ENCODE results near the gene PARD3.
A peak's percentile ranks its signal among the peaks of the same experiment; 100 is the strongest.
"Not testable (repeated sequence)": the region's sequence is repeated elsewhere in the genome, so short reads cannot be mapped to it uniquely, and the experiment has no call there.

Gene PARD3

GRCh38 chr10:34709637-34710390 is 105.3 kb downstream of the PARD3 start:
- no peak for FAIRE-seq

DNA sequence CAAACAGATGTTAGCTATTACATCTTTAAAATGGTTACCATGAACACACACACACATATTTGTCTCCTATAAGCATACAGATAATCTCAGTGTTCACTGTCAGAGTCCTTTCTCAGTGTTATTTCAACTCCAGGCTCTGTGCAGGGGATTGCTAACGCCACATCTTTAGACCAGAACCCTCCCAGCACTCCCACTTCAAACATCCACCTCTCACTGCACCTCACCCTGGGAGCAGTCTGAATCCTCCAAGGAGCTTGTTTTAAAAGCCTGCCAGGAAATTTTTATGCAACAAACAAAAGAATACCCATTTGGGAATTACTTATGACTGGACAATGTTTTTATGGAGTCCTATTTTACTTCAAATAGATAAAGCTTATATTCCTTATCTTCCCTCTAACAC is 107.4 kb downstream of the PARD3 start:
- no peak for FAIRE-seq

- FAIRE-seq: not testable (repeated sequence)
Observed at GRCh38 chr10:34706992-34707391, 108.1 kb downstream of the PARD3 start.

DNA sequence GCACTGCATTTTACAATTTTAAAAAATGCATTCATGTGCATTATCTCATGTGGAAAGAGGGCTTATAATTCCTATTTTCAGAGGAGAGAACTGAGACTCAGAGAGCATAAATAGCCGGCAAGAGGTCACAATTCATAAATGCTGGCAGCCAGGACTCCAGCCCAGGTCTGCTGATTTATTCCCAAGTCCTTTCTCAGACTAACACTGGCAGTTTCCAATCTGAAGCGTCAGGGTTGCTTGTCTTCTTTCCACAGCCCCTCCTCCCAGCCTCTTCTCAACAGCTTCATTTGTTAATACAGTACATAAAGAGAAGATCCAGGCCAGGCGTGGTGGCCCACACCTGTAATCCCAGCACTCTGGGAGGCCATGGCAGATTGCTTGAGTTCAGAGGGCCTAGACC is 108.9 kb downstream of the PARD3 start:
- no peak for FAIRE-seq

- FAIRE-seq: no peak
Observed at GRCh38 chr10:34705563-34705962, 109.5 kb downstream of the PARD3 start.

- peak; percentile 65 for FAIRE-seq
Observed at GRCh38 chr10:34704526-34705184, 110.4 kb downstream of the PARD3 start.

- no peak for FAIRE-seq
Observed at GRCh38 chr10:34702982-34703381, 112.1 kb downstream of the PARD3 start.

GRCh38 chr10:34702093-34702937 is 112.8 kb downstream of the PARD3 start:
- no peak for FAIRE-seq

GRCh38 chr10:34701194-34701593 is 113.9 kb downstream of the PARD3 start:
- no peak for FAIRE-seq

DNA sequence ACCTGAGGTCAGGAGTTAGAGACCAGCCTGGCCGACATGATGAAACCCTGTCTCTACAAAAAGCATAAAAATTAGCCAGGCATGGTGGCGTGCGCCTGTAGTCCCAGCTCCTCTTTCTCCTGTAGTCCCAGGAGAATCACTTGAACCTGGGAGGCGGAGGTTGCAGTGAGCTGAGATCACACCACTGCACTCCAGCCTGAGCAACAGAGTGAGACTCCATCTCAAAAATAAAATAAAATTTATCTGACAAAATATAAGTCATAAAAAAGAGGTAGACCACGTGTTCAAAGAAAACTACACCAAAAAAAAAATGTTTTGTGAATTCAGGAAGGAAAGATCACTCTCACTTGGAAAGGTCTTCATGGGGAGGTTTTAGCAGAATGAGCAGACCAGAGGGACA is 114.3 kb downstream of the PARD3 start:
- not testable (repeated sequence) for FAIRE-seq

- no peak for FAIRE-seq
Observed at GRCh38 chr10:34699904-34700517, 115.1 kb downstream of the PARD3 start.

DNA sequence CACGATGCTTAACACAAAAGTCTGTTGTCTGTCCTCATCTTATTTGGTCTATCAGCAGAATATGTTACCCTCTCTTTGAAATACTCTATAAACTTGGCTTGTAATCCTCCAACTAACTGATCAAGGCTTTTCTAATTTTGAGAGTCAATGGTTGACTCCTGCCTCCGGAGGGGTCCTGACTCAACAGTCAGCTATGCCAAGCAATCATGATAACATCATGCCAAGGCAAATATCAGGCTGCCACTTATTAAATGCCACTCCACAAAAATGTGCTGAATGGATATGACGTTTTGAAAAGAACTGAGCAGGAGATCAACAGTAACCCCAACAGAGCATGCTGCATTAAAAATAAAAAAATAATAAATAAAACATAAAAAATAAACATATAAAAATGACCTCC is 116.1 kb downstream of the PARD3 start:
- no peak for FAIRE-seq

- no peak for FAIRE-seq
Observed at GRCh38 chr10:34698248-34698831, 116.8 kb downstream of the PARD3 start.

- FAIRE-seq: no peak
Observed at GRCh38 chr10:34697351-34698247, 117.5 kb downstream of the PARD3 start.

- no peak for FAIRE-seq
Observed at GRCh38 chr10:34696423-34696822, 118.7 kb downstream of the PARD3 start.

DNA sequence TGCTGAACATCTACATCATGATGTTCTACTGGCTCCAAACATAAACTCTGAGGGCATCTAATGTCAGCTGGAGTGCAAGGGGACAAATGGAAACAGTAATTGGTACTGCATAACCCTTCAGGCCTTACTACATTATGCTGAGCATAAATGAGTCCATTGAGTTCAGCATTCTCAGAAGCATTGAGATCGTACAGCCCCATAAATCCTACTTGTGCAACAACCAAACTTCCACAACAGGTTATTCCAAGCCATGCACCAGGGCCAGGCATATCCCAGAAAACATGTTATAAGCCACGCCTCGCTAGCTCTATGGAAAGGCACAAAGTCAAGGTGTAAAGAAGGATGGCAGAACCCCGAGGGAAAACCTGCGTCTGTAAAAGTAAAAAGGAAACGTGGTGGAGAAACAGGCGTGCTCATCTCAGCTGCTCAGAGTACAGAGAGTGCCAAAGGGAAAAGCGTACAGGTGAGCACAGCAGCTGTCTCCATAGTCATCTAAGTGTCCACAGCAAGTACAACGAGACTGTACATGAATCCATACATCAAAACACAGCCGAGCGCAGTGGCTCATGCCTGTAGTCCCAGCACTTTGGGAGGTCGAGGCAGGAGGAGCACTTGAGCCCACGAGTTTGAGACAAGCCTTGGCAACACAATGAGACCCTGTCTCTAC is 124.6 kb downstream of the PARD3 start:
- no peak for FAIRE-seq

GRCh38 chr10:34689053-34689452 is 126.0 kb downstream of the PARD3 start:
- FAIRE-seq: no peak

DNA sequence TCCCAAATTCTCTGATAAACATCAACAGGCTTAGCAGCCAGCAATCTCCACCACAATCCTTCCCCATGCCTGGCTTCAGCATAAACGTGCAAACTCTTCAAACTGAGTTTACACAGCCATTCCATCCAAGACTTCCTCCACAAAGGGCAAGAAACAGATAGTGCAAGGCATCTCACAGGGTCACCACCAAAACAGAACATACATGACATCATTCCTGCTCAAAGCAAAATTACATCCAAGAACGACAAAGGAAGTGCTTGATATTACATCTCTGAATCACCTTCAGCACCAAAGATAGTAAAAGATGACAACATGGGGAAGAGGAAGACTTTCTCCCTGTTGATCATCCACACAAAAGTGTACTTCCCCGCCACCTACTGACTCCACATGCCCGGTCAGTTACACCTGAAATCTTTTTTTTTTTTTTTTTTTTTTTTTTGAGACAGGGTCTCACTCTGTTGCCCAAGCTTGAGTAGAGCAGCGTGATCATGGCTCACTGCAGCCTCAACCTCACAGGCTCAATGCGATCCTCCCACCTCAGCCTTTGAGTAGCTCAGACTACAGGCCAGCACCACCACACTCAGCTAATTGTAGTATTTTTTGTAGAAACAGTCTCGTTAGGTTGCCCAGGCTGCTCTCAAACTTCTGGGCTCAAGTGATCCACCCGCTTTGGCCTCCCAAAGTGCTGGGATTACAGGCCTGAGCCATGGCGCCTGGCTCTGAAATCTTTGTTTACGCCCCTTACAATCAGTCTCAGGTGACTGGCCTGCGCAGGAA is 127.5 kb downstream of the PARD3 start:
- no peak for FAIRE-seq

DNA sequence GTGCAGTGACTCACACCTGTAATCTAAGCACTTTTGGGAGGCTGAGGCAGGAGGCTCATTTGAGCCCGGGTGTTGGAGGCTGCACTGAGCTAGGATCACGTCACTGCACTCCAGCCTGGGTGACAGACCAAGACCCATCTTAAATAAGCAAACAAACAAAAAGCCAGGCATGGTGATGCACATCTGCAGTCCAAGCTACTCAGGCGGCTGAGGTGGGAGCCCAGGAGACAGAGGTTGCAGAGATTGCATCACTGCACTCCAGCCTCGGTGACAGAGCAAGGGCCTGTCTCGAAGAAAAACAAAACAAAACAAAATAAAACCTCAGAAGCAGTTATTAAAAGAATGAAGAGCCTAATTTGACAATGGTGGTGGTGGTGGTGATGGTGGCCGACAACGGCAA is 132.5 kb downstream of the PARD3 start:
- FAIRE-seq: no peak

GRCh38 chr10:34681933-34682332 is 133.2 kb downstream of the PARD3 start:
- FAIRE-seq: no peak
